ENCODE data around the gene CCDC175. TPM values are rescaled to one million over a fixed set of nuclear protein-coding genes. Genes with fewer than 3 reads are reported as not detected.

Gene CCDC175
- not detected for polyA plus RNA-seq (2013, experiment 1 of 2; ENCODE audit: insufficient read length)
- polyA plus RNA-seq (2013, experiment 2 of 2; ENCODE audit: insufficient read length) = not detected

- peak; percentile 76 for DNase-seq
These were observed at the start of gene CCDC175 for GRCh38 chr14:59576332-59577294. Gene CCDC175, minus strand, starts transcription at chr14:59576812. Its CDS starts 37 bp downstream, at chr14:59576775.

- DNase-seq = no peak
These were observed 46.0 kb upstream of the CCDC175 start for GRCh38 chr14:59622631-59623030.

- DNase-seq = no peak
These were observed 42.4 kb upstream of the CCDC175 start for GRCh38 chr14:59619061-59619460.

- no peak for DNase-seq
These were observed 24.4 kb upstream of the CCDC175 start for GRCh38 chr14:59601056-59601455.

GRCh38 chr14:59600211-59600945 is 23.8 kb upstream of the CCDC175 start:
- DNase-seq = no peak

- DNase-seq = no peak
These were observed 18.5 kb upstream of the CCDC175 start for GRCh38 chr14:59595071-59595470.

- no peak for DNase-seq
These were observed 15.2 kb upstream of the CCDC175 start for GRCh38 chr14:59591641-59592370.

- DNase-seq = no peak
These were observed 11.5 kb upstream of the CCDC175 start for GRCh38 chr14:59588101-59588500.

GRCh38 chr14:59585891-59586554 is 9.4 kb upstream of the CCDC175 start:
- DNase-seq = no peak

GRCh38 chr14:59583755-59584154 is 7.1 kb upstream of the CCDC175 start:
- DNase-seq = peak; percentile 8

- DNase-seq = peak; percentile 8
These were observed 6.4 kb upstream of the CCDC175 start for GRCh38 chr14:59582845-59583509.

GRCh38 chr14:59582161-59582560 is 5.5 kb upstream of the CCDC175 start:
- DNase-seq = no peak

GRCh38 chr14:59580911-59581310 is 4.3 kb upstream of the CCDC175 start:
- no peak for DNase-seq

- DNase-seq = no peak
These were observed 6.5 kb downstream of the CCDC175 start for GRCh38 chr14:59570122-59570521.

- no peak for DNase-seq
These were observed 9.9 kb downstream of the CCDC175 start for GRCh38 chr14:59566725-59567124.

GRCh38 chr14:59566296-59566695 is 10.3 kb downstream of the CCDC175 start:
- DNase-seq = no peak

GRCh38 chr14:59565087-59565486 is 11.5 kb downstream of the CCDC175 start:
- no peak for DNase-seq

GRCh38 chr14:59564366-59564765 is 12.2 kb downstream of the CCDC175 start:
- DNase-seq = no peak

GRCh38 chr14:59547310-59547709 is 29.3 kb downstream of the CCDC175 start:
- DNase-seq = no peak

- no peak for DNase-seq
These were observed 32.7 kb downstream of the CCDC175 start for GRCh38 chr14:59543873-59544272.

- DNase-seq = no peak
These were observed 34.9 kb downstream of the CCDC175 start for GRCh38 chr14:59541731-59542130.

- DNase-seq = no peak
These were observed 35.8 kb downstream of the CCDC175 start for GRCh38 chr14:59540852-59541251.
